Measurements from ENCODE around the gene AGAP1. TPM values are rescaled to one million over a fixed set of nuclear protein-coding genes. Genes with fewer than 3 reads are reported as not detected.
A peak's percentile ranks its signal among the peaks of the same experiment; 100 is the strongest.
"Not testable (repeated sequence)": the region's sequence is repeated elsewhere in the genome, so short reads cannot be mapped to it uniquely, and the experiment has no call there.

Gene AGAP1
- total RNA-seq, 4 donors from 2014 or later, result 33.7 to 55.2 (median 37.5) TPM

DNA sequence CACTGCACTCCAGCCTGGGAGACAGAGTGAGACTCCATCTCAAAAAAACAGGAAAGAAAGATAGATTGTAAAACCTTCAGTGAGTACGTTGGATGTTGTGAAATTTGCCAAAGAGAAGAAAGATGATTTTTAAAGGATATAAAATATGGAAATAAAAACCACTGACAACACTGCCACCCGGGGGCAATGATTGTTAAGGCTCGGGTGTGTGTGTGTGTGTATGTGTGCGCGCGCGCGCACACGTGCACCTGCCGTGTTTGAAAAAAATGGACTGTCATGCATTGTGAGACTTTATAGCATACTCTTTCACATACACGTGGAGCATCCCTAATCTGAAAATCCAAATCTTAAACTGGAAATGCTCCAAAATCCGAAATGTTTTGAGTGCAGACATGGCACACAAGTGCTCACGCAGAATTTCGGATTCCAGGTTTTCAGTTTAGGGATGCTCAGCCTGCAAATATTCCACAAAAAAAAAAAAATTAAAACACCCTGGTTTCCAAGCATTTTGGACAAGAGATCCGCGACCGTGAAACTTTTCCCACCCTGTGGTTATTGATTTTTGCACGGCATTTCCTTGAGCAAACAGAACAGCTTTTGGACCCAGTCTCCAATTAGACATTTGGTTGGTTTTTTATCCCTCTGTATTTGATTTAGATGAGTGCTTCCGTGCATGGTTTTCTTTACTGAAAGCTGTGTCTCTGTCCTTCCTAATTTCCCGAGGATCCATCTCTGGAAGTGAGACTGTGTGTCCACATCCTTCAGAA, 269.2 kb downstream of the AGAP1 start:
- 77 to 80% methylated on average over 11 to 20 of the region's 20 CpGs for WGBS, 2 donors (ENCODE audit: low coverage in 1 of 2)
- Histone ChIP-seq H3K9me3 (no peaks in the 10 kb centered on the region), H3K4me1 (peaks cover 0 to 20% (median 0%) of the 10 kb centered on the region in 3 donors), H3K36me3 (peaks cover 0 to 34% of the 10 kb centered on the region in 2 donors), H3K4me3 (no peak overlapping the region), H3K27ac (no peak overlapping the region), H3K27me3 (no peaks in the 10 kb centered on the region)
- TF ChIP-seq, protein P1, sequence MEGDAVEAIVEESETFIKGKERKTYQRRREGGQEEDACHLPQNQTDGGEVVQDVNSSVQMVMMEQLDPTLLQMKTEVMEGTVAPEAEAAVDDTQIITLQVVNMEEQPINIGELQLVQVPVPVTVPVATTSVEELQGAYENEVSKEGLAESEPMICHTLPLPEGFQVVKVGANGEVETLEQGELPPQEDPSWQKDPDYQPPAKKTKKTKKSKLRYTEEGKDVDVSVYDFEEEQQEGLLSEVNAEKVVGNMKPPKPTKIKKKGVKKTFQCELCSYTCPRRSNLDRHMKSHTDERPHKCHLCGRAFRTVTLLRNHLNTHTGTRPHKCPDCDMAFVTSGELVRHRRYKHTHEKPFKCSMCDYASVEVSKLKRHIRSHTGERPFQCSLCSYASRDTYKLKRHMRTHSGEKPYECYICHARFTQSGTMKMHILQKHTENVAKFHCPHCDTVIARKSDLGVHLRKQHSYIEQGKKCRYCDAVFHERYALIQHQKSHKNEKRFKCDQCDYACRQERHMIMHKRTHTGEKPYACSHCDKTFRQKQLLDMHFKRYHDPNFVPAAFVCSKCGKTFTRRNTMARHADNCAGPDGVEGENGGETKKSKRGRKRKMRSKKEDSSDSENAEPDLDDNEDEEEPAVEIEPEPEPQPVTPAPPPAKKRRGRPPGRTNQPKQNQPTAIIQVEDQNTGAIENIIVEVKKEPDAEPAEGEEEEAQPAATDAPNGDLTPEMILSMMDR (IDR thresholded peaks at IDR 0.05), result no peak
- TF ChIP-seq POLR2AphosphoS5 (IDR thresholded peaks at IDR 0.05) (no peak), EP300 (IDR thresholded peaks at IDR 0.05) (no peak), POLR2A (IDR thresholded peaks at IDR 0.05) (no peak)
- no peak for ATAC-seq

DNA sequence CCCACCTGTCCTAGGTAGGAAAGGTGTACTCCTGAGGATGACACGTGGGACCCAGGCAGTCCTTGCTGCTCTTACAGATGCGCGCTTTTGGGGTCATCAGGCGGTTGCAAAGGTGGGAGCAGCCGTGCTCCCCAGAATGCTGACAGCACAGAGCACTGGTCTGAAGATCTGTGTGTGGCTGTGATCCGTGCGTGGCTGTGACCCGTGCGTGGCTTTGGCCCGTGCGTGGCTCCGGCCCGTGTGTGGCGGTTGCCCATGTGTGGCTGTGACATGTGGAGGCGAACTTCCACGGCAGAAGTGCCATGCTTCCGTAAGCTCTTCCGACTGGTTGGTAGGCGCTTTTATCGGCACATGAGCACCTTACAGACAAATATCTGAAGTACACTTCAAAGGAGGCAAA, 270.0 kb downstream of the AGAP1 start:
- Histone ChIP-seq H3K9me3 (no peaks in the 10 kb centered on the region), H3K4me3 (no peak overlapping the region), H3K36me3 (peaks cover 0 to 28% of the 10 kb centered on the region in 2 donors), H3K4me1 (peaks cover 0 to 20% (median 0%) of the 10 kb centered on the region in 3 donors), H3K27me3 (no peaks in the 10 kb centered on the region), H3K27ac (no peak overlapping the region)
- no peak for ATAC-seq
- TF ChIP-seq, protein P1 (IDR thresholded peaks at IDR 0.05), result no peak
- TF ChIP-seq POLR2AphosphoS5 (IDR thresholded peaks at IDR 0.05), result no peak
- TF ChIP-seq EP300 (IDR thresholded peaks at IDR 0.05), result no peak
- no peak for TF ChIP-seq POLR2A (IDR thresholded peaks at IDR 0.05)
- 94 to 100% methylated on average over 2 to 9 of the region's 20 CpGs for WGBS, 2 donors (ENCODE audit: low coverage in 1 of 2)

DNA sequence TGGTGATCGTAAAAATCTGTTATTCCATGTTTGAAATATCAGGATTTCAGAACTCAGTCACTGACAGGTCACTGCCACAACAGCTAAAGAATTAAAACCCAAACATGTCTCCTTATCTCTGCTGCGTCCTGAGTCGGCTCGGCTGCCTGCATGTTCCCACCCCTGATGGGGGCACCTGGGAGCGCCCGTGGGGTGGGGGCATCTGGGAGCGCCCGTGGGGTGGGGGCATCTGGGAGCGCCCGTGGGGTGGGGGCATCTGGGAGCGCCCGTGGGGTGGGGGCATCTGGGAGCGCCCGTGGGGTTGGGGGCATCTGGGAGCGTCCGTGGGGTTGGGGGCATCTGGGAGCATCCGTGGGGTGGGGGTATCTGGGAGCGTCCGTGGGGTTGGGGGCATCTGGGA, 270.6 kb downstream of the AGAP1 start:
- WGBS, 2 donors (ENCODE audit: low coverage in 1 of 2), result 60 to 80% methylated on average over 1 of the region's 19 CpGs

DNA sequence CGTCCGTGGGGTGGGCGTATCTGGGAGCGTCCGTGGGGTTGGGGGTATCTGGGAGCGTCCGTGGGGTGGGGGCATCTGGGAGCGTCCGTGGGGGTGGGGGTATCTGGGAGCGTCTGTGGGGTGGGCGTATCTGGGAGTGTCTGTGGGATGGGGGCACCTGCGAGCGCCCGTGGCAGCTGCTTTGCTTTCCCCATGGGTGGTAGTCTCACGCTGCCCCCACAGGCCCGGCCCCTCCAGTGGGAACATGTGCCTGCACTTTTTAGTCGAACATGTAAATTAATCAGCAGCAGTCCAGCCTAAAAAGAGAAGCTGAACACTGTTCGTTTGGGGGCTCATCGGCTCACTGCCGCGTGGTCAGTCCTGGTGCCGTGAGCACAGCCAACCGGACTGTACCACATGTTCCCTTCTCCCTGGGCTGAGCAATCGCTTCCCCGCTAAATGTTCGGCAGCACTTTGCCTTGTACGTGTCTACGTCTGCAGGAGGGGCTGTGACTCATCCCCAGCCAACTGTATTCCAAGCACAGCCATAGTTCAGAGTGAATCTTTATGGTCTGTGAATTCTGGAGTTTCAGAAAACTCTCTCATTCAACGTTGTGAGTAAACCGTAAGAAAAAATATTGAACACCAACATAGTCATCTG, 271.5 kb downstream of the AGAP1 start:
- no peaks in the 10 kb centered on the region for H3K27me3 ChIP-seq
- H3K4me1 ChIP-seq, result peaks cover 0 to 20% (median 0%) of the 10 kb centered on the region in 3 donors
- ATAC-seq, result peak; percentile 54
- no peak for TF ChIP-seq EP300 (IDR thresholded peaks at IDR 0.05)
- TF ChIP-seq, protein P1 (IDR thresholded peaks at IDR 0.05), result no peak
- no peak for TF ChIP-seq POLR2A (IDR thresholded peaks at IDR 0.05)
- no peak for TF ChIP-seq POLR2AphosphoS5 (IDR thresholded peaks at IDR 0.05)
- no peak overlapping the region for H3K4me3 ChIP-seq
- H3K36me3 ChIP-seq, result peaks cover 0 to 28% of the 10 kb centered on the region in 2 donors
- H3K27ac ChIP-seq, result peak overlapping the region in 3 of 4 donors; percentile 15 to 47 (median 31)
- no peaks in the 10 kb centered on the region for H3K9me3 ChIP-seq
- WGBS, 2 donors (ENCODE audit: low coverage in 1 of 2), result 69 to 70% methylated on average over 3 to 10 of the region's 30 CpGs

More for the DNA sequence above, 270.6 kb downstream of the AGAP1 start:
- ATAC-seq, H3K27me3 ChIP-seq, H3K27ac ChIP-seq, H3K4me3 ChIP-seq, H3K9me3 ChIP-seq: not testable (repeated sequence)
- Histone ChIP-seq H3K4me1 (peaks cover 0 to 20% (median 0%) of the 10 kb centered on the region in 3 donors), H3K36me3 (peaks cover 0 to 28% of the 10 kb centered on the region in 2 donors)

DNA sequence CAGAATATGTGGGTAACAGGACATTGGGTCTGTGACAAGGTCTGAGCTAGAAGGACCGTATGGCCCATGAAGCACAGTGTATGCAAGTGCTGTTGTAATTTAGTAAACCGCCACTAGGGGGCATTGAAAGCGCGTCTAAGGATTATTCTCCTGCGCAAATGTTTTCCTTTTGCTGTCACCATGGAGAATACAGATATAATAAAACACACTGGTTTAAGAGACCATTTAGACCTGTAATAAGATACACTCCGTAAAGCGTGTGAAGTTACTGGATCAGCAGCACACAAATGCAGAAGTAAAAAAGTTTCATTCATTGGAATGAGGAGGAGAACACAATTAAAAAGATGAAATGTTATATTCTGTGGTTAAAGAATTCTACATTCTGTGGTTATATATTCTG, 272.4 kb downstream of the AGAP1 start:
- Histone ChIP-seq H3K27ac (peak overlapping the region in 1 of 4 donors; percentile 56), H3K27me3 (no peaks in the 10 kb centered on the region), H3K4me3 (no peak overlapping the region), H3K36me3 (peaks cover 0 to 35% of the 10 kb centered on the region in 2 donors), H3K9me3 (no peaks in the 10 kb centered on the region), H3K4me1 (peaks cover 0 to 20% (median 0%) of the 10 kb centered on the region in 3 donors)
- WGBS, 2 donors (ENCODE audit: low coverage in 1 of 2), result 0 to 2% methylated on average over 7 of the region's 7 CpGs
- TF ChIP-seq EP300 (IDR thresholded peaks at IDR 0.05), result no peak
- TF ChIP-seq, protein P1 (IDR thresholded peaks at IDR 0.05), result peak; percentile 86 to 95 (median 92)
- peak; percentile 89 for ATAC-seq
